HepG2 (cell line): ENCODE data around the gene FGGY. TPM values are rescaled to one million over a fixed set of nuclear protein-coding genes. Genes with fewer than 3 reads are reported as not detected.

Experiments
- CBX5 ChIP-seq: sonication (generic); formaldehyde crosslinking; IDR thresholded peaks from 2 replicates; pipeline ENCODE4 v1.4.0; 2020; ENCODE audit warnings: missing genetic modification reagents, borderline replicate concordance
- HNRNPK ChIP-seq: fragments of 200-400 bp; formaldehyde crosslinking; IDR thresholded peaks from 2 replicates; pipeline ENCODE4 v1.6.1; 2018; ENCODE audit warnings: low read length, low read depth, moderate library complexity, mild to moderate bottlenecking; ENCODE audit not compliant: poor library complexity, severe bottlenecking
- HOMEZ ChIP-seq: IDR thresholded peaks from 2 replicates; pipeline ENCODE4 v1.6.1; 2016; ENCODE audit warnings: low read depth
- MIXL1 ChIP-seq: IDR thresholded peaks from 2 replicates; pipeline ENCODE4 v1.6.1; 2016
- NFE2 ChIP-seq: sonication (generic); formaldehyde crosslinking; IDR thresholded peaks from 2 replicates; pipeline ENCODE4 v1.4.0; 2020; ENCODE audit warnings: missing genetic modification reagents
- RCOR2 ChIP-seq: IDR thresholded peaks from 2 replicates; pipeline ENCODE4 v1.6.1; 2016; ENCODE audit warnings: missing biosample characterization, missing genetic modification reagents
- SMAD1 ChIP-seq: sonication (generic); formaldehyde crosslinking; IDR thresholded peaks from 2 replicates; pipeline ENCODE4 v1.4.0; 2020; ENCODE audit warnings: missing genetic modification reagents, low read depth, mild to moderate bottlenecking, borderline replicate concordance
- SRSF1 ChIP-seq: fragments of 200-400 bp; formaldehyde crosslinking; optimal IDR thresholded peaks from 2 replicates; pipeline ENCODE3; 2017; ENCODE audit warnings: mild to moderate bottlenecking, low read depth, low read length, moderate library complexity
- ZBTB7B ChIP-seq: sonication (generic); formaldehyde crosslinking; IDR thresholded peaks from 2 replicates; pipeline ENCODE4 v1.4.0; 2020; ENCODE audit warnings: missing genetic modification reagents
- ZC3H13 ChIP-seq: sonication (generic); formaldehyde crosslinking; IDR thresholded peaks from 2 replicates; pipeline ENCODE4 v1.8.1; 2023; ENCODE audit warnings: mild to moderate bottlenecking, missing genetic modification reagents, moderate library complexity
- ZFP36L2 ChIP-seq: sonication (generic); formaldehyde crosslinking; IDR thresholded peaks from 2 replicates; pipeline ENCODE4 v1.4.0; 2020; ENCODE audit warnings: missing genetic modification reagents
- ZNF30 ChIP-seq: sonication (generic); formaldehyde crosslinking; IDR thresholded peaks from 2 replicates; pipeline ENCODE4 v1.5.0; 2020; ENCODE audit warnings: mild to moderate bottlenecking, missing genetic modification reagents
- ZNF382 ChIP-seq: sonication (generic); formaldehyde crosslinking; IDR thresholded peaks from 2 replicates; pipeline ENCODE4 v1.5.0; 2020; ENCODE audit warnings: missing genetic modification reagents, mild to moderate bottlenecking, borderline replicate concordance
- ZNF484 ChIP-seq: sonication (generic); formaldehyde crosslinking; IDR thresholded peaks from 2 replicates; pipeline ENCODE4 v1.5.1; 2020; ENCODE audit warnings: mild to moderate bottlenecking, low read depth, missing genetic modification reagents, borderline replicate concordance
- ZNF550 ChIP-seq: sonication (generic); formaldehyde crosslinking; IDR thresholded peaks from 2 replicates; pipeline ENCODE4 v1.4.0; 2020; ENCODE audit warnings: mild to moderate bottlenecking, missing genetic modification reagents, borderline replicate concordance
- ZNF577 ChIP-seq: sonication (generic); formaldehyde crosslinking; IDR thresholded peaks from 2 replicates; pipeline ENCODE4 v1.4.0; 2020; ENCODE audit warnings: mild to moderate bottlenecking, low read depth, missing genetic modification reagents, borderline replicate concordance
- ZUFSP ChIP-seq: sonication (generic); formaldehyde crosslinking; IDR thresholded peaks from 2 replicates; pipeline ENCODE4 v1.9.0; 2021; ENCODE audit warnings: missing genetic modification reagents, mild to moderate bottlenecking, borderline replicate concordance
- polyA plus RNA-seq, 8 experiments: library from polyadenylated mRNA; depleted of rRNA in 3 of 8; stranded (reverse) in 7 of 8; unstranded in 1 of 8; fragments of >200 nt; fragmentation: Illumina TruSeq in 4 of 8; extraction: Trizol in 4 of 8; gene quantifications; 2 replicates each; pipeline versions ENCODE4 v1.2.1 to v1.2.3, GENCODE V29; 2011 to 2016; ENCODE audit warnings: low read depth in 4 of 8, missing spikeins in 1 of 8, mixed read lengths in 1 of 8; ENCODE audit not compliant: insufficient read depth in 1 of 8
- total RNA-seq, 5 experiments: library from RNA; depleted of rRNA; stranded (reverse); fragments of >200 nt; fragmentation: Illumina TruSeq; extraction: Trizol; gene quantifications; 2 replicates each; pipeline ENCODE4 v1.2.3, GENCODE V29; 2016; ENCODE audit warnings: low read depth in 1 of 5
- TF ChIP-seq, protein P1 (sequence below): sonication (generic); IDR thresholded peaks from 2 replicates; pipeline ENCODE4 v1.6.1; 2016; ENCODE audit warnings: low read depth, borderline replicate concordance
- TF ChIP-seq, protein P2 (sequence below): IDR thresholded peaks from 2 replicates; pipeline ENCODE4 v1.6.1; 2016

The FGGY gene
- total and polyA plus RNA-seq, 2 of the 13 experiments (the other 11 are each of a cell fraction or from before 2014, with no cell fraction given) = 15.7 to 27.5 TPM

DNA sequence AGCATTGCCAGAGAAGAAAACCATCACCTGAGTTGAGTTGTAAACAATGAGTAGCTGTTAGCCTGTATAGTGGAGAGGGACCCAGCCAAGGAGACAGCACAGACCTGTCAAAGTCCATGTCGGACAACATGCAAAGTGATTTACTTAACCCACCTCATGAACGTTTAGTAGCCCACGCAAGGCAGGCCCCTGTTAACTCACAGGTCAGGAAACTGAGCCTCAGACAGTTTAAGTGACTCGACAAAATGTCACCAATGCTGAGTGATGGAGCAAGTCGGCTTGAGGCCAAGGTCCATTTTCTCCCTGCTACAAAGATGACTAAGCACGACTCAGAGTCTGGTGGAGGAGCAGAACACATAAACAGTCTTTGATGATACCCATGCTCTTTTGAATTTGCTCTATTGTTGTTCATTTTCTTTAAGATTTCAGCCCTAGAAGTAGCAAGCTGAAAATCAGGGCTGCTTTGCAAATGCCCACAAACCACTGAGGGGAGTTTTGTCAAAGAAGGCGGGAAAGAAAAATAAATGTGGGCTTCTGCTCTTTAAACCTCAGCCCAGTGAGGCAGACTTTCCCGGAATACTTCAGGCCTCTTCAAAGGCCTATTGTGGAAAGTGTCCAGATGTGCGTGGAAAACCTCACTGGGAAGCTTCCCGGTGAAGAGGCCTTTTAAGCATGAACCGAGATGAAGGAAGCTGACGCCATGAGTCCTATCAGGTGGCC is 434.0 kb downstream of the FGGY start (continued):
- peak; percentile 54; the same call in 1 of the 2 replicates for TF ChIP-seq HOMEZ (CRISPR knock-in tag)
- no peak for TF ChIP-seq SMAD1 (CRISPR knock-in tag)
- TF ChIP-seq, protein P1, sequence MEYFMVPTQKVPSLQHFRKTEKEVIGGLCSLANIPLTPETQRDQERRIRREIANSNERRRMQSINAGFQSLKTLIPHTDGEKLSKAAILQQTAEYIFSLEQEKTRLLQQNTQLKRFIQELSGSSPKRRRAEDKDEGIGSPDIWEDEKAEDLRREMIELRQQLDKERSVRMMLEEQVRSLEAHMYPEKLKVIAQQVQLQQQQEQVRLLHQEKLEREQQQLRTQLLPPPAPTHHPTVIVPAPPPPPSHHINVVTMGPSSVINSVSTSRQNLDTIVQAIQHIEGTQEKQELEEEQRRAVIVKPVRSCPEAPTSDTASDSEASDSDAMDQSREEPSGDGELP = peak; percentile 16; the same call in 1 of the 2 replicates
- 0 out of 2 replicates have a peak, but pooled peaks have one; percentile 36 for TF ChIP-seq ZBTB7B (CRISPR knock-in tag)
- TF ChIP-seq ZNF484 (CRISPR knock-in tag) = no peak
- TF ChIP-seq, protein P2, sequence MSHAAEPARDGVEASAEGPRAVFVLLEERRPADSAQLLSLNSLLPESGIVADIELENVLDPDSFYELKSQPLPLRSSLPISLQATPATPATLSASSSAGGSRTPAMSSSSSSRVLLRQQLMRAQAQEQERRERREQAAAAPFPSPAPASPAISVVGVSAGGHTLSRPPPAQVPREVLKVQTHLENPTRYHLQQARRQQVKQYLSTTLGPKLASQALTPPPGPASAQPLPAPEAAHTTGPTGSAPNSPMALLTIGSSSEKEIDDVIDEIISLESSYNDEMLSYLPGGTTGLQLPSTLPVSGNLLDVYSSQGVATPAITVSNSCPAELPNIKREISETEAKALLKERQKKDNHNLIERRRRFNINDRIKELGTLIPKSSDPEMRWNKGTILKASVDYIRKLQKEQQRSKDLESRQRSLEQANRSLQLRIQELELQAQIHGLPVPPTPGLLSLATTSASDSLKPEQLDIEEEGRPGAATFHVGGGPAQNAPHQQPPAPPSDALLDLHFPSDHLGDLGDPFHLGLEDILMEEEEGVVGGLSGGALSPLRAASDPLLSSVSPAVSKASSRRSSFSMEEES = no peak; the same call in 1 of the 2 replicates
- no peak for TF ChIP-seq RCOR2 (CRISPR knock-in tag)
- TF ChIP-seq HNRNPK = no peak
- TF ChIP-seq SRSF1 = no peak
- peak; percentile 87 for TF ChIP-seq NFE2 (CRISPR knock-in tag)
- TF ChIP-seq ZNF30 = no peak
- no peak for TF ChIP-seq ZNF382 (CRISPR knock-in tag)
- no peak; the same call in 1 of the 2 replicates for TF ChIP-seq CBX5 (CRISPR knock-in tag)
- TF ChIP-seq MIXL1 (CRISPR knock-in tag) = no peak
- TF ChIP-seq ZC3H13 (CRISPR knock-in tag) = no peak
- no peak for TF ChIP-seq ZNF550 (CRISPR knock-in tag)
- TF ChIP-seq ZFP36L2 = no peak
- no peak for TF ChIP-seq ZNF577 (CRISPR knock-in tag)
- no peak for TF ChIP-seq ZUFSP (CRISPR knock-in tag)
